NOMO-1 treated with DMSO at 0.1 percent for 48 hours (cell line): ENCODE data around the gene NINL.
"Not testable (repeated sequence)": the region's sequence is repeated elsewhere in the genome, so short reads cannot be mapped to it uniquely, and the experiment has no call there.

Experiments used
- DNase-seq: peaks from one replicate; lab custom pipeline; 2025; ENCODE audit not compliant: unreplicated experiment; lab: John Stamatoyannopoulos, UW

Gene NINL

DNA sequence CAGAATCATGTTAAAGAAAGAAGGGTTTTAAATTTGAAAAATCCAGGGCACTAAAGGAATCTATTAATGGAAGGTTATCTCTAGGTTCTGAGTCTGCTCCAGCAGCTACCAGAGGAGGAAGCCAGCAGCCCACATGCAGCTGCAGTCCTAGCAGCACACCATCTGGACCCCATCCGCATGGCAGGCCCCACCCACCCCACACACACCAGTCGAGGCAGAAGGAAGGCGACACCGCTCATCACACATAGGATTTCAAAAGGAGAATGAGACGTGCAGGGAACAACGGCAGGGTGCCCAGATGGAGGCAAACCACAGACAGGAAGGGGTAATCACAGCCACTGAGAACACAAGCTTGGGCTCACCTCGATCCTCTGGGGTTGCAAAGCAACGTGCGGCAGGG, 99.0 kb downstream of the NINL start:
- DNase-seq = no peak

DNA sequence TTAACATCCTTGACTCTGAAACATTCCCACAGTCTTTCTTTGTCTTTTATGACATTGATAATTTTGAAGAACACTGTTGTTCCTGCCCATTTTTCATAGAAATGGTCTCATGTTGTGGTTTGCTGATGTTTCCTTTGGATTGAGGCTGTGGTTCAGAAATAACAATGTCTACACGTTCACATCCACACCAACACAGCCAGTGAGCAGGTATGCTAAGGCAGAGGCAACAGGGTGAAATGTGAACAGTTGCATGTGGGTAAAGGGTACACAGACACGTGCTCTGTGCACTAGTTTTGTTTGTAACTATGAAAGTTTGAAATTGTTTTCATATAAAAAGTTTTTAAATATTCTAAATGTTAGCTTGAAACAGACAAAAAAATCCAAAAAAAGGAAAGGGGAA, 99.5 kb downstream of the NINL start:
- DNase-seq = no peak

DNA sequence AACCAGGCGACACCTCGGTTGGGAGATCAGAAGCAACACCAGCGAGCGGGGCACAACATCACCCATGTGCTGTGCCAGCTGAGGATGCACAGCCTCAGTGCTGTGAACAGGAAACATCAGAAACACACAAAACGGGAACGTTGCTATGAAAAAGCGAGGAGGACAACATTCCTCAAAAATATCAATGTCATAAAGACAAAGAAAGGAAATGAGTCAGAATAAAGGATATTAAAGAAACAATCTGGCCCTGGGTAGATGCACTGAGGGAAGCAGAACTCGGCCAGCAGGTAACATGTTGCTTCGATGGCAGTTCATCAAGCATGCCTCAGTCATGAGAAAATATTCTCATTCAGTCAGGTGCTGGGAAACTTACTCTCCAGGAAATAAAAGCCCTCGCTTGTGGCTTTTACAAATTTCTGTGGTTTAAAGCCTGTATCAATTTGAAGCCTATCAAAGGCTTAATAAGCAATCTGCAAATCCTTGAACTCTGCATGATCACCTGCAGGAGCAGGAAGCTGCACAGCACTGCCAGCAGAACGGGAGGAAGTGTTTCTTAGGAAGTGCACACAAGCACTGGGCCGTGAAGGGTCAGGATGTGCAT, 100.3 kb downstream of the NINL start:
- DNase-seq = no peak

DNA sequence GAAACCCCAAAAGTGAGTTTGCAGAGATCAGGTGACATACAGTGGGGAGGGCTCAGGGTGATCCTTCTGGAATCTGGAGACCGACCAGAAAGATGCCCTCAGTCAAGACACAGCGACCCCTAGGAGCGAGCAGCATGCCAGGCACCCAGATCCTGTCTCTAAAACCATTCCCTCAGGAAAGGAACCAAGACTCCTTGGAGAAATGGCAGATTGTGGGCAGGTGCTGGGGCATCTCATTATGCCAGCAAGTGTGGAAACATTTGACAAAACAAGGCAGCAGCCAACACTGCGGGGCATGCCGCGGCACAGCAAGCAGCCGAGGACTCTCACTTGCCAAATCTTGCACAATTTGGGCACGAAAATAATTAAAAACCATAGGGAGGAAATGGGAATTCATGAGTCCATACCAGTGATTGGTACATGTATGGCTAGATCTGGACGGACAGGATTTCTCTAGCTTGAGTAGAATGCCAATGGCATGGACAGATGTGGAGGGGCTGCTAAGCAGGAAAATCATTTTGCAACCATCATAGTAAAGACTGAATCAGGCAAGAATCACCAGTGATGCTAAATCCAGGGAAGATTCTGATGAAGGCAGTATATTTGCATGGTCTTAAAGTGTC, 101.0 kb downstream of the NINL start:
- DNase-seq = no peak

DNA sequence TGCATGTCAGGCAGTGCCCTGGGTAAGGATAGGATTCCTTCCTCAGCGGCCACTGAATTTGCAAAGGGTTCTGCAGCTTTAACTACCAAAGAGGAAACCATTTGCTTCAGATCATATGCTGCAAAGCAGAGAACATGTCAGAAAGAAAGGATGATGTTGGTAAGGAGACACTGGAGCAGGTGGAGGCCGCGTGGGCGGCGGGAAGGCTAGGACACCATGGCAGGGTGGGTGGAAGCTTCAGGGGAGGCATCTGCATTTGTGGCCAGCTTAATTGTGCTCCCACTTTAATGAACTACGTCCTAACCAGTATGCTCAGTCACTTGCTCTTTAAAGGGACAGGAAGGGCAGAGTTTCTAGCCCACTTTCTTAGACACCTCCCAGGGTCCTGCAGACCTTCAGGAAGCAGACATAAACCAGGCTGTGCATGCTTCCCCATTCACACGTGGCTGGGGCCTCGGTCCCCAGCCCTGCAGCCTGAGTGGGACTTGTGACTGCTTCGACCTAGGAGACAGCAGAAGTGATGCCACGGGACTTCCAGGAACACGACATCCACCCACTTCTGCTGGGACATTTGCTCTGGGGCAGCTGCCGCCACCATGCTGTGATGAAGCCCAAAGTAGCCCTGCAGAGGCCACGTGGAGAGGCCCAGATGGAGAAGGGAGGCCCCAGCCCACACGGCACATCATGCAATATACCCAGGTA, 101.7 kb downstream of the NINL start:
- DNase-seq = no peak

DNA sequence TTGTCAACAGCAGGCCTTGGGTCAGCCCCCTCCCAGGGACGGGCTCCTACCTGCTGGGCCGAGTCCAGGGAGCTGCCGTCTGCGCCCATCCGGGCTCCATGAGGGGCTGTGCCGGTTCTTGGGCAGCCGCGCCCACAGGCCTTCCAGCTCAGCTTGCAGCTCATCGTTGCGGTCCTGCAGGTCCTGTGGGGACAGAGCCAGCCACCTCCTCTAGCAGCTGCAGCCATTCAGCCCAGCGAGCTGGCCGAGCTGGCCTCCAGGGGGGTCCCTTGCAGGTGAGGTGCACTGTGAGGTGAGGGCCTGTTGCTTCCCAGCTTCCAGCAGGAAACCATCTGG, 103.4 kb downstream of the NINL start:
- no peak for DNase-seq

DNA sequence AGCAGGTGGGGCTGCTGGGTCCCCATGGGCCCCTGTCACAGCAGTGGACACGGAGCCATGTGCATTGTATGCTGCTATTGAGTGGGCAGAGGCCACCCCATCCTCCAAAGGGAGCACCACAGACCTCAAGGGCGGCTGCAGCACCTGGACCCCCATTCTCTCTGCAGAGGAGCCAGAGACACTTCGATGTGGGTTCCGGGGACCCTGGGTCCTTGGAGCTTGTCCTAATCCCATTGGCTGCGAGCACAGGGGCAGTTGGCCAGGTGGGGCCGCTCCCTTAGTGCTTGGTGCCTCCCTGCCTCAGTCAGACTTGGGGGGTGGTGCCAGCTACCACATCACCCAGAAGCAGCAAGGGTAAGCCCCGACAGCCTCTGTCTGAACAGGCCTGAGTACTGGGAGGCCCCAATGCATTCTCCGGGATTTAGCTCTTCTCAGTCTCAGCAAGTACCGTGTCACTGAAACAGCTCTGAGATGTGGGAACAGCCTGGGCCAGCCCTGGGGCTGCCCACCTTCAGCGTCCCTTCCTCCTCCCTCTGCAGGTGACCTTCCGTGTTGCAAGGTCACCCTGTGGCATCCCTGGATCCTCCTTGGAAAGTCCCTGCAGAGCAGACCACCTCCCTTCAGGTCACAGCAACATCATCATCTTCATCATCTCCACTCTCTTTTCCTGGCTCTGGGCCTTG, 104.0 kb downstream of the NINL start:
- no peak for DNase-seq

DNA sequence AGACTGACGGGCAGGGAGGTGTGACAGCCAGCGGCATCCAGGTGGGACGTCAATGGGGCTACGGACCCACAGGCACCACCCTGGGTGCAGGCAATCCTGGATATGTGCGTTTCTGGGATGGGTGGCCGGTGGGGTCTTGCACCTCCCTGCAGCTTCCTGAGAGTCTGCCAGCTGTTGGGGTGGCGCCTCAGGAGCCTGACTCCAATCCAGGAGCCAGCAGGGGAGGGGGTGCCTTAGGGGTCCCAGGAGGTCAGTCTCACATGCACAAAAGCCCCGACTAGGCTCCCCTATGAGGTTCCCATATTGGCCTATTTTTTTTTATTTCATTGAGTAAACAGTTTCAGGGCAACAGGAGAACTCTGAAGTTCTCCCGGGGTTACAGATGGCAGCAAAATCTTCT, 104.5 kb downstream of the NINL start:
- DNase-seq = no peak

DNA sequence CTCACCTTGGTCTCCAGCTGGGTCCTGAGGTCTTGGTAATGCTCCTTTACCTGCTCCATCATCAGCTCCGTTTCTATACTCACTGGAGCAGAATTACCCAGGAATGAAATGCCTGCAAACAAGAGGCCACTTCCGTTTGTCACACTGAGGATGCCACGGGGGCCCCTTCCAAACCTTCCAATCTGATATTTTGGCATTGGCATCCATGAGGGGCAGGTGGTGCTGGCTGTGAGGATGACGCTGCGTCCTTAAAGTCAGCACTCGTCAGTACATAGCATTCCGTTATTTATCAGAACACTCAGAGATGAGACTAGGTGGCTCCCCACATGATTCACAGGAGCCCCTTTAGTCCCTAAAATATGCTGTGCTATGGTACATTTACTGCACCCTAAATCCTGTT, 105.2 kb downstream of the NINL start:
- DNase-seq = no peak

DNA sequence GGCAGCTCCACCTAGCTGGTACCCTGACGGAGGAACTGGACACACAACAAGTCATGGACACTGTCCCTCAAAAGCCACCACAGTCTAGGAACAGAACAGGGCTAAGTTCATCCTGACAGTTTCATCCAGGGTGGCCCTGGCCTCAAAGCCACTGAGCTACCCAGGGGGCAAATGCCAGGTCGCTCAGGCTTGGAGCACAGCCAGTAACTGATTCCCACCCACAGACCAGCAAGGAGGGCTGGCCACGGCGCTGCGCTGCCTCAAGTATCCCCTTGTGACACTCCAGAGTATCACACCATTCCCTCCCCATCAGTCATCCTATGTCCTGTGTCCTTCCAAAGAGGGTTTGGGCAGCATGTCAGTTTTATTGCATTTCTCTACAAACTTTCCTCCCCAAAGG, 105.7 kb downstream of the NINL start:
- DNase-seq = no peak

DNA sequence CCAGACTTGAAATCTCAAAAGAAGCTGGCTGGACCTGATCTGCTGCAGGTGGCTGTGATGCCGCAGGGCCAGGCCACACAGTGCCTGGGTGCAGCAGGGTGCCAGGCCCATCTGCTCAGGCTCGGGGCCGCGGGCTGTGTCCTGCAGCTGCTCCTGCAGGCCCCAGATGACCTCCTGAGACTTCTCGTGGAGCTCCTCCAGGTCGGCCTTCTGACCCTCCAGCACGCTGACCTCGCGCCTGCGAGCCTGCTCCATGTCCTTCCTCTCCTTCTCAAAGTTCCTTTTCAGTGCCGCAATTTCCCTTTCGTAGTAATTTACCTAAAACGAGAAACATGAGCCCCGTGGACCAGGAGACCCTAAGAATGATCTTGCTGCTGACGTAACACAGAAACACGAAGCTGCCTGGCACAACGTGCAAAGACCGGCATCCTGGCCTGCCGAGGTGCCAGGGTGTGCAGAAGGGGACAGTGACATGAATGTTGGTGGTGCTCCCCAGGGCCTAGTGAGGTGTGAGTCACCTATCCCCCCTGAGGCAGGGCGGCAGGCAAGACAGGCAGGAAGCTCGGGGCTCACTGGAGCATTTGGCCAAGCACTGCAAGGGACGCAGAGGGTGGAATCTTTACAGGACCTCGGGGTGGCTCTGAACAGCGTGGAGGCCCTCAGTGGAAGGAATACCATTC, 106.3 kb downstream of the NINL start:
- DNase-seq = no peak

DNA sequence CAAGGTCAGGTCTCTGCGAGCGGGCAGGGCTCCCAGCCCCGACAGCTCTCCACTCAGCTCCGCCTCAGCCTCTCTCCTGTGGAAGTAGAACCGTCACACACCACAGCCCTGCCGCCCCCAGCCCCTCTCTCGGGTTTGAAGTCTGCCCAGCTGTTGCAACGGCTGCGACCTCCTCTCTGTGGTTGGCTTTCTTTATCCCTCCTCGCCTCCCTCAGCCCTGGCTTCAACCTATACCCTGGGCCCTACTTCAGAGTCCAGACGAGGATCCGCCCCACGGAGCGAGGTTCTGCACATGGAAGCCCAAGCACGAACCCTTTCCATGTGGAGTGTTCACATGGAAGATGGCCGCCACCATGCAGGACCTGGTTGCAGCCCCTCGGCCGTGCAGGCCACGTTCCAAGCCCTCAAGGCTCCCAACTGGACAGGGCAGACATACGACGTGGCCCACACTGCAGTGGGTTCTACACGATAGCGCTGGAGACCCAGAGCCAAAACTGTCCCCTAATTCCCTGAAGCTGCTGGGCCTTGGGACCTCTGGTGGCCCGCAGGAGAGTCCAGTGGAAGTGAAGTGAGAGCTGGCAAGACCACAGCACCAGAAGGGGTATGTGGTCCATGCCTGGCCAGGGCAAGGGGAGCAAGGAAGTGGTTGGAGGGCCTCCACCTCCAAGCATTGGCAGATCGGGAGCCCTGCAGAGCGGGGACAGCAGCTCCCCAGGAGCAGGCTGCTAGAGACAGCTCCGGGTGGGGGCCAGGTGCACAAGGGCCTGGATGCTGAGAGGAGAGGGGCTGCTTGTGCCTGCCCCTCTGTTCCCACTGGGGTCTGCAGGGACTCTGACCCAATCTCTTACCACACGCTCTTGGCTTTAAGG, 108.1 kb downstream of the NINL start:
- no peak for DNase-seq

DNA sequence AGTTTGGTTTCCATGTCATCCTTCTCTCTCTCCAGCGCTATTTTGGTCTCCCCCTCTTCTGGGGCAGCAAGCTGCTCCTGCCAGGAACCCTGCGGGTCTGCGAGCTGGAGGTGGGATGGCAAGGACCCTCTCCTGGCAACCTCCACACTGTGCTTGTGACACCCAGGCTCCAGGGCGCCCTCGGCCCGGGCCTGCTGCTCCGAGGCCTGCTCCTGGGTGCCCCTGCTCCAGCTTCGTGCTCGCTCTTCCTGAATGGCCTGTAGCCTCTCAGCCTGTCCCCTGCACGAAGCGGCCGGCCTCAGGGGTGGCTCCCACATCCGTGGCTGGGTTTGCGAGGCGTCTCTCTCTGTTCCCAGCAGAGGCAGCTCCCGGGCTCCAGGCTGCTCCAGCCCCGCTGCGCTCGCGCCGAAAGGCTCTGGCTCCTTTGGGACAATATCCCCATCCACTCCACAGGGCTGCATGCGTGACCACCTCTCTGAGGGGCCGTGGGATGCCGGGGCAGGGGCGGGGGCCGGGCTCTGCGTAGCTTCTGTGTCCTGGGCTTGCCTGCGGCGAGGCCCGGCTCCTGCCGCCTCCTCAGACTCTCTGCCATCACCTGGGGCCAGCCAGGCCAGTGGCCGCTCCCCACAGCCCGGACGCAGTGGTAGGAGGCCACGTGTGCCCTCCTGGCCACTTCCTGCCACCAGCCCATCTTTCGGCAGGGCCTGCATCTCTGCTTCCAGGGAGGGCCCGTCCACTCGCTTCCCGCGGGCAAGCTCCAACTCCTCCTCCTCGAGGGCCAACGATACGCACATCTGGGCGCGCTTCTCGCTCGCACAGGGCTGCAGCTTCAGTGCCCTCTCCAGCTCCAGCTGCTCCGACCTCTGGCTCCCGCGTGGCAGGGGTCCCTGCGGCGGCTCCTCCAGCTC, 109.0 kb downstream of the NINL start:
- DNase-seq = no peak

DNA sequence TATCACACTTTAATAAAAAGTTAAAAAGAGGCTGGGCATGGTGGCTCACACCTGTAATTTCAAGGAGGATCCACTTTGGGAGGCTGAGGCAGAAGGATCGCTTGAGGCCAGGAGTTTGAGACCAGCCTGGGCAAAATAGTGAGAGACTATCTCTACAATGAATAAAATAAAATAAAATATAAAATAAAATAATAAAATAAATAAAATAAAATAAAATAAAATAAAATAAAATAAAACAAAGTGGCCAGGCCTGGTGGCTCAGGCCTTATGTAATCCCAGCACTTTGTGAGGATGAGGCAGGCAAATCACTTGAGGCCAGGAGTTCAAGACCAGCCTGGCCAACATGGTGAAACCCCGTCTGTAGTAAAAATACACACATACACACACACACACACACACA, 112.0 kb downstream of the NINL start:
- DNase-seq = not testable (repeated sequence)

DNA sequence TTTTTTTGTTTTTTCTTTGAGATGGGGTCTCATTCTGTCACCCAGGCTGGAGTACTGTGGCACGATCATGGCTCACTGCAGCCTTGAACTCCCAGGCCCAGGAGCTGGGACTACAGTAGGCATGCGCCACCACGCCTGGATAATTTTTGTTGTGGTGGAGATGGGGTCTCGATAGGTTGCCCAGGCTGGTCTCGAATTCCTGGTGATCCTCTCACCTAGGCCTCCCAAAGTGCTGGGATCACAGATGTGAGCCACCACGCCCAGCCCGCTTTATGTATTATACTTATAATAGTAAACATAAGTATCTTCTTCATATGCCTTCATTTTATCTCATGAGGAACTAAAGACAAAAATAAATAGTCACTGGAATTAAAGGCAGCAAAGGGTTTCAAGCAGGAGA, 114.3 kb downstream of the NINL start:
- DNase-seq = no peak

DNA sequence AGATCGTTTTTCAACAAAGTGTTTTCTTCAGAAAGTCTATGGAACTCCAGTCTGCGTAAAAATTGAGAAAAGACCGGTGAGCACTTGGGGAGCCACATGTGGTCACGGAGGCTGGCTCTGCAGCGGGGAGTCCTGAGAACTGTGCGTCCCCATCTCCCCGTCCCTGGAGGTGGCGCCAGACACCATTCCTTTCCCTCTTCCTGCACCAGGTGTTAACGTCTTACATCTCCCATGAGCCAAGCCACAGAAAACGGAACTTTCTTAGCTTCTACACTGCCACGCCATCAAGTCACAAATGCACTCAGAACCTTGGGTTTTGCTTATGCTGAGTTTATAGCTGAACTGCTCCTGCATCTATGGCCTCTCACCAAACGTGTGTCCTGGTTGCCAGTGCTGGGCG, 115.3 kb downstream of the NINL start:
- no peak for DNase-seq

DNA sequence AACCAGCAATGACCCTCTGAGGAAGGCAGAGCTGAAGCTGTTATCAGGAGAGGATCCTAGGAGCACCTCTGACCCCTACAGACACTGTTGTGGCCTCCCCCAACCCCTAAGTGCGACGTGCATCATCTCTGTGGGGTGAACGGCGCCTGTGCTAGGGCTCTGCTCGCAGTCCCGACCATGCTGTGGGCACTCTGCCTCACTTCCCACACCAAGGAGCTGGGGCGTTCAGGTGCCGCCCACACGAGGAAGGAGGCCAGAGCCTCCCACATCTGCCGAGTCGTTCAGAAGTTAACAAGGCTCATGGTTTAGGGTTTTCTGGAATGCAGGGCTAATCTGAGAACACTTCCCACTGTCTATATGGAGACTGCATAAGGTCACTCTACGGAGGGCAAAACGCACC, 115.8 kb downstream of the NINL start:
- DNase-seq = no peak

DNA sequence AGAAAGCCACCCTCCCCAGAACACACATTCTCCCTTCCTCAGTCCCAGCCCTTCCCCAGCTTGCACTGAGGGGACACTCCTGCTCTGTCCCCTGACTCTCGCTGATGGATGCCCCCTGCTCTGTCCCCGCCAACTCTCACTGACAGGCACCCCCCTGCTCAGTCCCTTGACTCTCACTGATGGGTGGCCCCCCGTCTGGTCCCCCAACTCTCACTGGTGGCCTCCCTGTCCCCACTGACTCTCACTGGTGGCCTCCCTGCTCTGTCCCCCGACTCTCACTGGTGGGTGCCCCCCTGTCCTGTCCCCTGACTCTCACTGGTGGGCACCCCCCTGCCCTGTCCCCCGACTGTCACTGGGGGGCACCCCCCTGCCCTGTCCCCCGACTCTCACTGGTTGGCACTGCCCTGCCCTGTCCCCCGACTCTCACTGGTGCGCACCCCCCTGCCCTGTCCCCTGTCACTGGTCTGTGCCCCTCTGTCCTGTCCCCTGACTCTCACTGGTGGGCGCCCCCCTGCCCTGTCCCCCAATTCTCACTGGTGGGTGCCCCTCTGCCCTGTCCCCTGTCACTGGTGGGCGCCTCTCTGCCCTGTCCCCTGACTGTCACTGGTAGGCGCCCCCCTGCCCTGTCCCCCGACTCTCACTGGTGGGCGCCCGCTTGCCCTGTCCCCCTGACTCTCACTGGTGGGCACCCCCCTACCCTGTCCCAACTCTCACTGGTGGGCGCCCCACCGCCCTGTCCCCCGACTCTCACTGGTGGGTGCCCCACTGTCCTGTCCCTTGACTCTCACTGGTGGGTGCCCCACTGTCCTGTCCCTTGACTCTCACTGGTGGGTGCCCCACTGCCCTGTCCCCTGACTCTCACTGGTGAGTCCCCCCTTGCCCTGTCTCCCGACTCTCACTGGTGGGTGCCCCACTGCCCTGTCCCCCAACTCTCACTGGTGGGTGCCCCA, 116.9 kb downstream of the NINL start:
- DNase-seq = no peak

DNA sequence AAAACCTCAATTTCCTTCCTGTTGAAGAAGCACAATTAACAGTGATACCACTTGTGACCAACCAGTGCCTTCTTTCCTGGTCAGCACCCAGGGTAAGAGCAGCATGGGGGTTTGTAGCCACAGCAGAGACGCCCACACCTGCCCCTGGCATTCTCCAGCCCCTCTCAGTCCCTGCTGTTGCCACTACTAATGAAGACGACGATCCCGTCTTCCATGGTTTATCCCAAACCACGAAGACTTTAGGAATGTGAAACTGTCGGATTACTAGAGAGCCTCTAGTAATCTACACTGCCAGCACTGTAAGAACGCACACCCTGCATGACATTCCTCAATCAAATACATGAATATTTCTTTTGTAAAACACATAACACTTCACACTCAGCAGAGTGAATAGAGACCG, 117.9 kb downstream of the NINL start:
- DNase-seq = no peak
